HCT116 (cell line): Measurements from ENCODE around the gene FOSB. TPM values are rescaled to one million over a fixed set of nuclear protein-coding genes. Genes with fewer than 3 reads are reported as not detected.

Experiments
- ATAC-seq: fragments of 200-7000 bp; cut with Tn5 transposase; 2 replicates; pipeline ENCODE4 v1.9.1; 2020; ENCODE audit warnings: mild to moderate bottlenecking, moderate library complexity
- BruUV-seq: library from RNA; stranded (reverse); fragments of 400-500 nt; replicated peaks from 2 replicates; lab custom pipeline; 2021; lab: Mats Ljungman, UMichigan
- CTCF ChIA-PET: fragments of 300-600 bp; sonication (Branson Sonifier 250); formaldehyde crosslinking; loops from one replicate; lab custom pipeline; 2021; ENCODE audit warnings: antibody characterized with exemption; lab: Charles Lee
- POLR2A ChIA-PET: fragments of 300-600, 350-600 bp; sonication (Branson Sonifier 250); formaldehyde crosslinking; loops from one replicate; lab custom pipeline; 2021; ENCODE audit warnings: antibody characterized with exemption; lab: Charles Lee
- RAD21 ChIA-PET, 2 experiments: fragments of 300-600 bp; sonication (Branson Sonifier 250); formaldehyde crosslinking; loops; one replicate each; lab custom pipeline; 2023; ENCODE audit warnings: low total read pairs in 2 of 2; ENCODE audit not compliant: uncharacterized antibody in 2 of 2, unreplicated experiment in 2 of 2, low non-redundant PET in 1 of 2; lab: Charles Lee
- DNase-seq: peaks from one replicate; pipeline ENCODE4 v3.0.0-alpha.2; 2010; ENCODE audit warnings: low read depth, low spot score
- H2AFZ ChIP-seq: fragments of 200-600 bp; shearing (Covaris generic), sonication (generic); 2 replicates; pipeline ENCODE4 v1.6.1; 2017; ENCODE audit warnings: low read depth, mixed run types, mixed read lengths, antibody characterized with exemption, low read length; ENCODE audit not compliant: poor library complexity, severe bottlenecking
- H3K27ac ChIP-seq: 2 replicates; pipeline ENCODE4 v1.5.1; 2012; ENCODE audit warnings: low read depth, low read length
- H3K27me3 ChIP-seq: fragments of 200-600 bp; sonication (generic); 2 replicates; pipeline ENCODE4 v1.6.1; 2016; ENCODE audit warnings: mixed run types, low read length, mixed read lengths; ENCODE audit not compliant: insufficient read depth
- H3K36me3 ChIP-seq, 2 experiments: fragments of 200-500 bp in 1 of 2; fragments of 200-600 bp in 1 of 2; sonication (Bioruptor generic) in 1 of 2; sonication (generic) in 1 of 2; 2 replicates each; pipeline versions ENCODE4 v1.5.1 to v1.6.1; 2014 to 2016; ENCODE audit warnings: low read length in 2 of 2, inconsistent platforms in 1 of 2, mixed read lengths in 1 of 2, mixed run types in 1 of 2; ENCODE audit not compliant: insufficient read depth in 2 of 2, control insufficient read depth in 1 of 2
- H3K4me1 ChIP-seq, 2 experiments: fragments of 200-600 bp in 1 of 2; sonication (generic) in 1 of 2; 2 replicates each; pipeline versions ENCODE4 v1.5.1 to v1.6.1; 2012 to 2017; ENCODE audit warnings: low read length in 2 of 2, inconsistent platforms in 1 of 2, mild to moderate bottlenecking in 1 of 2, mixed read lengths in 1 of 2, mixed run types in 1 of 2, moderate library complexity in 1 of 2; ENCODE audit not compliant: insufficient read depth in 2 of 2, control insufficient read depth in 1 of 2
- H3K4me2 ChIP-seq: fragments of 200-600 bp; sonication (generic); 2 replicates; pipeline ENCODE4 v1.6.1; 2017; ENCODE audit warnings: mixed run types, low read length, mixed read lengths
- H3K4me3 ChIP-seq, 2 experiments: fragments of 200-600 bp in 1 of 2; sonication (generic) in 1 of 2; replicated peaks in 1 of 2; 2 replicates each; pipeline ENCODE4 v1.5.1; 2011 to 2016; ENCODE audit warnings: low read length in 2 of 2, control low read depth in 1 of 2, low read depth in 1 of 2, mild to moderate bottlenecking in 1 of 2, mixed read lengths in 1 of 2, mixed run types in 1 of 2
- H3K79me2 ChIP-seq: fragments of 200-600 bp; sonication (generic); 2 replicates; pipeline ENCODE4 v1.6.1; 2017; ENCODE audit warnings: mild to moderate bottlenecking, mixed run types, low read length, moderate library complexity, mixed read lengths; ENCODE audit not compliant: insufficient read depth
- H3K9ac ChIP-seq: fragments of 200-600 bp; sonication (generic); 2 replicates; pipeline ENCODE4 v1.6.1; 2016; ENCODE audit warnings: low read length, mixed read lengths
- H3K9me2 ChIP-seq: fragments of 200-600 bp; sonication (generic), shearing (Covaris generic); 2 replicates; pipeline ENCODE4 v1.6.1; 2017; ENCODE audit warnings: mixed run types, mild to moderate bottlenecking, moderate library complexity; ENCODE audit not compliant: insufficient read depth
- H3K9me3 ChIP-seq, 2 experiments: fragments of 200-500 bp in 1 of 2; fragments of 200-600 bp in 1 of 2; sonication (Bioruptor generic) in 1 of 2; sonication (generic) in 1 of 2; 2 replicates each; pipeline ENCODE4 v1.6.1; 2014 to 2017; ENCODE audit warnings: low read length in 2 of 2, mixed read lengths in 2 of 2, inconsistent platforms in 1 of 2, low read depth in 1 of 2, mild to moderate bottlenecking in 1 of 2, mixed run types in 1 of 2, moderate library complexity in 1 of 2; ENCODE audit not compliant: control insufficient read depth in 1 of 2, insufficient read depth in 1 of 2
- H4K20me1 ChIP-seq: fragments of 200-600 bp; sonication (generic), shearing (Covaris generic); 2 replicates; pipeline ENCODE4 v1.6.1; 2017; ENCODE audit warnings: mixed run types, mild to moderate bottlenecking, moderate library complexity; ENCODE audit not compliant: insufficient read depth
- ATF3 ChIP-seq: IDR thresholded peaks from 2 replicates; pipeline ENCODE4 v1.6.1; 2012
- CEBPB ChIP-seq: IDR thresholded peaks from 2 replicates; pipeline ENCODE4 v1.6.1; 2012; ENCODE audit warnings: low read depth
- CTCF ChIP-seq, 3 experiments: fragments of 200-600 bp in 1 of 3; sonication (generic) in 1 of 3; IDR thresholded peaks in 2 of 3; conservative IDR thresholded peaks in 1 of 3; 2 replicates each; pipeline ENCODE4 v1.5.1; 2012 to 2017; ENCODE audit warnings: low read depth in 2 of 3, low read length in 2 of 3, antibody characterized with exemption in 1 of 3, borderline replicate concordance in 1 of 3, control low read depth in 1 of 3, mild to moderate bottlenecking in 1 of 3, mixed read lengths in 1 of 3, mixed run types in 1 of 3, moderate library complexity in 1 of 3; ENCODE audit not compliant: insufficient read depth in 1 of 3
- EZH2phosphoT487 ChIP-seq: fragments of 200-600 bp; IDR thresholded peaks from 2 replicates; pipeline ENCODE4 v1.6.1; 2018; ENCODE audit warnings: antibody characterized with exemption, borderline replicate concordance
- FOSL1 ChIP-seq: IDR thresholded peaks from 2 replicates; pipeline ENCODE4 v1.6.1; 2012; ENCODE audit warnings: low read depth
- JUND ChIP-seq: IDR thresholded peaks from 2 replicates; pipeline ENCODE4 v1.6.1; 2012
- POLR2AphosphoS5 ChIP-seq: IDR thresholded peaks from 2 replicates; pipeline ENCODE4 v1.6.1; 2011; ENCODE audit warnings: mild to moderate bottlenecking, low read depth, low read length, moderate library complexity
- REST ChIP-seq: IDR thresholded peaks from 2 replicates; pipeline ENCODE4 v1.6.1; 2012; ENCODE audit warnings: low read depth
- SIN3A ChIP-seq: IDR thresholded peaks from 2 replicates; pipeline ENCODE4 v1.6.1; 2012; ENCODE audit warnings: low read depth
- SP1 ChIP-seq: IDR thresholded peaks from 2 replicates; pipeline ENCODE4 v1.6.1; 2012; ENCODE audit warnings: low read depth
- ZBTB33 ChIP-seq: IDR thresholded peaks from 2 replicates; pipeline ENCODE4 v1.6.1; 2011; ENCODE audit warnings: mild to moderate bottlenecking, low read length, moderate library complexity; ENCODE audit not compliant: insufficient replicate concordance; ENCODE audit errors: extremely low read depth
- intact Hi-C: fragments of 100-400 bp; cut with micrococcal nuclease; formaldehyde crosslinking; loops from 2 replicates; pipeline ENCODE4 v1.10.0; 2022
- total RNA-seq: library from RNA; stranded (reverse); gene quantifications from one replicate; pipeline ENCODE4 v1.2.1, GENCODE V29; 2021; ENCODE audit not compliant: unreplicated experiment

FOSB gene
- total RNA-seq, 1 experiment from 2014 or later, result 12.6 TPM

GRCh38 chr19:45474606-45475521 is 7.1 kb downstream of the FOSB start:
- CTCF ChIA-PET, result interaction anchor here (7.5 kb wide), 1 partner anchor 36 kb away, joined by 189 read pairs; no protein-coding TSS in a partner anchor
- no peaks in the 10 kb centered on the region for H3K27me3 ChIP-seq
- H3K4me2 ChIP-seq, result no peak overlapping the region
- POLR2A ChIA-PET, result interaction anchor here (1.6 kb wide), 1 partner anchor 34 kb away, joined by 4 read pairs; no protein-coding TSS in a partner anchor
- RAD21 ChIA-PET, result no interaction called here
- BruUV-seq, result no TSS peak
- no peaks in the 10 kb centered on the region for H4K20me1 ChIP-seq
- no peak for ATAC-seq
- H3K9me2 ChIP-seq, result no peaks in the 10 kb centered on the region
- no peak overlapping the region for H3K9ac ChIP-seq
- no peak for DNase-seq
- intact Hi-C loops, result no loop called here
- no peaks in the 10 kb centered on the region; a peak in 1 of 4 replicates for H3K36me3 ChIP-seq
- no peak overlapping the region for H2AFZ ChIP-seq
- H3K4me1 ChIP-seq, result peaks cover 8 to 29% of the 10 kb centered on the region in 2 experiments
- no peak overlapping the region for H3K27ac ChIP-seq
- H3K9me3 ChIP-seq, result no peaks in the 10 kb centered on the region
- no peak for TF ChIP-seq ATF3
- TF ChIP-seq CTCF (IDR thresholded peaks at IDR 0.05 in 2 of 3, conservative IDR thresholded peaks at IDR 0.05 in 1 of 3; ENCODE audit: borderline replicate concordance in 1 of 3, insufficient read depth in 1 of 3, low read depth in 2 of 3, low read length in 2 of 3), result no peak
- no peak for TF ChIP-seq FOSL1
- no peak for TF ChIP-seq CEBPB
- no peak for TF ChIP-seq JUND
- no peak for TF ChIP-seq SP1
- no peak for TF ChIP-seq REST
- TF ChIP-seq SIN3A, result no peak
- TF ChIP-seq ZBTB33, result no peak
- TF ChIP-seq EZH2phosphoT487, result no peak
- TF ChIP-seq POLR2AphosphoS5, result no peak
- H3K4me3 ChIP-seq, result no peak overlapping the region
- peaks cover 9% of the 10 kb centered on the region; the same call in 1 of the 2 replicates for H3K79me2 ChIP-seq
